GM19023 (cell line): ENCODE measurements around the gene ABI3BP.
A peak's percentile ranks its signal among the peaks of the same experiment; 100 is the strongest.

ENCODE experiments used
- ATAC-seq: cut with Tn5 transposase; IDR thresholded peaks from one replicate; pipeline ENCODE4 v1.9.1; 2021; ENCODE audit warnings: mild to moderate bottlenecking, moderate library complexity; ENCODE audit not compliant: unreplicated experiment

The ABI3BP gene

DNA sequence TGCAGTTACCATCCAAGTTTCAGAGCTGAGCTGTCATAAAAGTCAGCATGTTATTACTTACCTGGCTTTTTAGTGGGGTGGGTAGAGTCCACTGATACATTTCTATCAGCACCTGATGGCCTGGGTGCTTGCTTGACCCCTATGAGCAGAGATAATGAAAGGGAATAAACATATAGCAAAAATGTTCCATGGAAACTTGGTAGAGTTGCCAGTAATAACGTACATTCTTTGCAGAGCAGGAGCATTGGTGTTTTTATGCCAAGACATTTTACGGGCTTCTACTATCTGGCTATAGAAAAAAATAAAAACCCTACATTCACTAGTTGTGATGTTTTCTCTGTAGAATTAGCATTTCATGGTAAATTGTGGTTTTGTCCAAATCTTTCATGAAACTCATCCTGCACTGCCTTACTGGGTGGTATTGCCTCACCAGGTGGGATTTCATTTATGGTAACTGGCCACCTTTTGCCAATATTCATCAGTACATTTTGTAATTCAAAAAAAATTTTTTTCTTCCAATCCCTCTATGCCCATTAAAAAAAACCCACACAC, 213.1 kb downstream of the ABI3BP start:
- no peak for ATAC-seq

DNA sequence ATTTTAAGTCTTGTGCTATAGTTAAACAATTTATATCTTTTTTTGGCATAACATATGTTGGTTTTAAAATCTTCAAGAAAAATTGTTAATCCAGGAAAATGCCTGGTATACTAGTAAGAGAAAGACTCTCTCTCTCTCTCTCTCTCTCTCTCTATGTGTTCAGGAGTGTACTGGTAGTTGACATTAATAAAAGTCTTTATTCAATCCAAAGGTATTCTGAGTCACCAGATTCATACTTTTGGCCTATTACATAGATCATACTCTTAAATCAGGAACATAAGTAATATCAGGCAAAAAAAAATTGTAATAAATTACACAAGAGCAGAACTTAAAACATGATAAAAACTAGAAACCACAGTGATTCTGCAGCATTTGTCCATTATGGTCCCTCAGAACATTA, 213.7 kb downstream of the ABI3BP start:
- ATAC-seq = no peak

DNA sequence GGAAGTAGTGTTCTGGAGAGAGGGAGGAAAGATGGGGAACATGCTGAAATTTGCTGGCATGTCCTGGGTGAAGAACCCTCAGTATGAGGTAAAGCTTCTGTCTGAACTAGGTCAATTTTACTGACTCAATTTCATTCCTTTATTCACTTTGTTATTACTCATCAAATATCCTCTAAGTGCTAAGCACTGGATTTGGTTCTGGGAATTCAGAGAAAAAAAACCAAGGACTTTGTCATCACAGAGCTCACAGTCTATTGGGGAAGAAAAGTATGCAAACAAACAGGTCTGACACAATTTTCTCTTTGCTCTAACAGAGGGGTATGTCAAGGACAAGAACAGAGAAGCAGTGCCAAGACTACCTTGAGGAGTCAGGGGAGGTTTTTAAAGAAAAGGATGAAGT, 215.9 kb downstream of the ABI3BP start:
- no peak for ATAC-seq

DNA sequence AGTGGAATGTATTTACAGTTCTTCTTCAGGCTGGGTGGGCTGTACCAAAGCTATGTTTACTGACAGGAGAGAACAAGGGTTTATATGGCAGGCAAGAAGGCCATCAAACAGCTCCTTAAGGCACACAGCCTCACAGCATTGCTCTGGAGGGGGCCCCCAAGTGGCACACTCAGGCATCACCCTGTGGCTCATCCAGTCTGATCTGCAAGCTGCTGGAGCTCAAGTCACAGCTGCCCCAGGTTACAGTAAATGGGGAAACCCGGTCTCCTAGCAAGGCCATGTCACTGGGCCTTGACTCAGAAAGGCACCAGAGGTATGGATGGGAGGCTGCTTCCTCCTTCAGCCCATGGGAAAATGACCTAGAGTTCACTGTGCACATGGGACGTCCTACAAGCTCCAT, 216.5 kb downstream of the ABI3BP start:
- ATAC-seq = no peak

DNA sequence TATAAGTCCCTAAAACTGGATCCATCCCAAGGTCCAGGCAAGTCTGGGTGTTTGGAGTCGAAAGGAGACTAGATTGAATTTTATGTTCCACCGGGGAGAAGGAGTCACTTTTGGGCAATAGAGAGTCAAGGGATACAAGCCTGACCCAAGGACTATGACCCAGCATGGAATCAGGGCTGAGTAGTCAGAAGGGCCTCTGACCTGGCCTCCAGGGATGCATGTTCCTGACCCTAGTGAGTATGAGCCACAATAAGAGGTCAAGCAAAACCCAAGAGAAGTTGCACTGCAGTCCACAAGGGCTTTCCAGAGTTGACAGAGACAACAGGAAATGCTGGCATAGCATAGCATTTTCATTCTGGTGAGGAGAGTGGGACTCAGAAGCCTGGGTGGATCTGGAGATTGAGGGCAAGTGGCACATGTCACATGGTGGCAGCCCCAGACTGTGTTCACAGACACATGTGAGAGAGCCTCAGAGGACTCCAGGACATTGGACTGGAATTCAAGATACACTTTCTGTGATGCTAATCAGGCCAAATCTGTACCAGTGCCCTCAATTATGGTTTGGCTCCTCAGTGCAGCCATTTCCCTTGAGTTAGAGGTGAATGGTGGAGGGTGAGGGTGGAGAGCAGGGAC, 217.0 kb downstream of the ABI3BP start:
- no peak for ATAC-seq

DNA sequence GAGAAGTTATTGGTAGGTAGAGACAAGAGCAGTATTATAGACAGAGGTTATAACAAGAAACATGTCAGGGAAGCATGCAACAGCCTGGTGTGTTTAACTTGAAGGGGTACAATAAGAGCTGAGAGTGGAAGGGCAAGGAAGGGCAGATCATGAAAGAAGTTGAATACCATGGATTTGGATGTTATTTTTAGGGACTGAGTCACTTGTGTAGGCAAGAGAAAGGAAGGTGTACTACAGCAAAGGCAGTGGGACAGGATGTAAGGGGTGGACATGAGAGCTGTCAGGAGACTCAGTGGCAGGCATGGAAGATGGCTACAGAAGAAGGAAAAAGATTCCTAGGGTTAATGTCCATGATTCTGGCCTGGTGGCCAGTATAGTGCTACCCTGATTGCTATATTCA, 217.6 kb downstream of the ABI3BP start:
- no peak for ATAC-seq

DNA sequence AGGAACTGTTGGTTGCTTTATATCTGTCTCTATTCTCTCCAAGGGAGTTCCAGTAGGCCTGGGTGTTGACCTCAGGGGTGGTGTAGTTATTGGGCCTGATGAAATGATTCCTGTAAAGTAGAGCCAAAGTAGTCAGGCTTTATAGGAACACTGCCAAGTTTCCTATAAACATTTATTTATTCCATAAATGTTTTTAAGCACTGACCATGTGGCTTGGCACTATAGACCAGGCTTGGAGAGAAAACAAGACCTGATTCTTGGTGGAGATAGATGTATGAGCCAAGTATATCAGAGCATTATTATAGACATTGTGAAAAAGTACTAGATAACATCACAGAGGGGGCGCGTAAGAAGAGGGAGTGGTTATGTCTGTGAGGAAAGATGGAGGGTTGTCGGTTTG, 218.0 kb downstream of the ABI3BP start:
- ATAC-seq = no peak

DNA sequence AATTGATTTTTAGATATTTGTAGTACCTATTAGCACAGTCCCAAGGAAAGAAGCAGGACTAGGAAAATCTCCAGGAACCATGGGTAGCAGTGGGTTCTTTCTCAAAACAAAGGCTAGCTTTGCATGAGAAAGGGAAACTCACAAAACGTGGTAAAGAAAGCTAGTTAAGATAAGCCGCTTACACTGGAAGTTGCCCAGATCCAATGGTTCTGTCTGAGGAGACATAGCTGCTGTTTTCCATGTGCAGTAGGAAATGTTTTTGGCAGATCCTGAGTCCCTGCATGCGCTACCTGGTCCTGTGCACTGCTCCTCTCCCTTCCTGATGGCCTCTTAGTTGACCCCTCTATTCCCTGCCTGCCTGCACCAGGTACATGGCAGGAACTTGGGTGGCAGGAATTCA, 223.5 kb downstream of the ABI3BP start:
- no peak for ATAC-seq

DNA sequence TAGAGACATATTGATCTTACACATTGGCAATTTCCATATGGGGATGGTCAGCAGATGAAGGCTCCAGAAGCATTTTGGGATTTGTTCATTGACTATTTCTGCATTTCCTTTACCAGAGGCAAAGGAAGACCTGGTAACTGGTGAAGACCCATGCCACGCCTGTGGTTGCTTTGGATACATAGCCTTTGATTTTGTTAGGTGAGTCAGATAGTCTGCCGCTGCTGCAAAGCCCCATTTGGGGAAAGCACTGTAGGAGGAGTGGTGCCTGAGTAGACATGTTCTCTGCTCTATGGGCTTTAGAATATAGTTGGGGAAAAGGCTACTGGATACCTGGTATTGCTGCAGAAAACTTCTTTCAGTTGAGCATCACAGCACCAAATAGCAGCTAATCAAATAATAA, 227.2 kb downstream of the ABI3BP start:
- ATAC-seq = no peak

DNA sequence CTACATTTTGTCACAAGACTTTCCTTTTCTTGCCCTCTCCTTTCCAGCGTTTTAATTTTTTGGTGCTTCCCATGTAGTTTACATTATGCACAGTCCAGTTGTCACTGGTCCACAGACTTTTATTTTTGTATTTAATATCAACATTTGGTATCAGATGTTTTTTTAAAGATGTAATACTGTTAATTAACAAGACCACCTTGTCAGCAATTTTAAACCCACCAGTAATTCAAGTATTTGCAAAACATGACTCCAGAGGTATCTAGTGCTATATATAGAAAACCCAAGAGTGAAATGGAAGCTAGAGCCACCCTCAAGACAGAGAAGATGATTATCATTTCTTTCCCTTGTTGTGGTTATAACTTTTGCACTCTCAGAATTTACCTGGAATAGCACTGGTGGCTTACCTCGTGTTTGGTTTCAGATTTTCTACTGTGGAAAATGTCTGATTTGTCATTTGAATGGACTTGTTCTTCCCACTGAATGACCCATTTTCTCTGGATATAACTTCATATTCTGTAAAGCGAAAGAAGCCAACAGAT, 227.7 kb downstream of the ABI3BP start:
- no peak for ATAC-seq

DNA sequence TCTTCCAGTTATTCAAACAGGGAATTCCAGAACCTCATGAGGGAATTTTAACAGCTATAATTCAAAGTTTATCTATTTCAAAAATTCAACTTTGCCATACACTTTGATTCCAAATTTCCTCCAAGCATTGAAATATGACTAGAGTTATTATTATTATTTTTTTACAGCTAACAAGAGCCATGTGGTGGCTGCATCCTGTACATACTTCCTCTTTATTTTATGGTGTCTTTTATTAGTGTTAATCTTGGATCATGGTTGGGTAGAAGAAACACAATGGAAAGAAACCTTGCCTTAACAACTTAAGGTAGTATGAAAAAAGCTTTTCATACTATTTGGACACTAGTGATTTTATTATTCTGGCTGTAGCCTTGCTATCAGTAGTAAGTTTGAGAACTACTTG, 231.3 kb downstream of the ABI3BP start:
- ATAC-seq = no peak

DNA sequence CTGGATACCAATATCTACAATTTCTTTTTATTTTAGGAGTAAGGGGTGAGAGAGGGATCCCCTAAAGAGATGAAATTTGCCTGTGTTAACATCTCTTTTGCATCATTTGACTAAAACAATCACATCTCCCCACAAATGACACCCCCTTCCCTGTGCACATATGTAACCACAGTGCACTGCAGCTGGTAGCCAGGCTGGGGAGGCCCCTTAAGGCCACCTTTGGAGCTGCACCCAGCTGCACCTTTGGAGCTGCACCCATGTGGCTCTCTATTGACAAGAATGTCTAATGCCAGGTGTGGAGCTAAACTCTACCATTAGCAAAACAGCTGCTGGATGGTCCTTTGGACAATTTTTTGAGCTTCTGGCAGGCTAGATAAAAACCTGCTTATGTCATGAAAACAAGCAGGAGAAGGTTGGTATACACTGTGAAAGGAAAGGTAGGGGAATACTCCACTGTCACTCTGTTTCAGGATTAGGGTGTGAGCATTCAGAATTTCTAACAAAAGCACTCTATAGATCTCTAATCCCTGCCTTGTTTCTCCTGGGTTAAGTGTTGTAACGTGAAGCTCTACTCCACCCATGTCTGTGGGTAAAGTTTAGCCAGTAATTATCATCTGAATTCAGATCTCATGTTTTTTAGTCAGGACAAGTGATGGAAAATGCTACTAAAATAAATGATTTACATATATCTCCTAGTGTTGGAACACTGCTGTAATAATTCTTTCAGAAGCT, 231.8 kb downstream of the ABI3BP start:
- peak; percentile 81 for ATAC-seq

DNA sequence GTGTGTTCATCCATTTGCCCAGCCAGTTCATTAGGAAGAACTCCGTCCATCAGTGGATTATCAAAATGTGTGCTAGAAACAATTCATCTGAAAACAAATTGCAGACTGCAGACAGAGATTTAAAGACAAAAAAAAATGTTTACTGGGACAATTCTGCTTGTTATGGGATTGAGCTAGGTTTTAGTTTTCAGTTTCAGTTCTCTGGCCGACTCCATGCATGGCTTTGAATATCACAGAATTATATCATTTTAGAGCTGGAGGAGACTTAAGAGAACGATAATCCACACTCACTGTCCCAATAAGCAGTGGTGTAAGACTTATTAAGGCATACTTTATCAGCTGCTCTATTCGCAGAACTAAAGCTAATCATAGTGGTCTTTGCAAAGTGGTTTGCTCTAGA, 232.8 kb downstream of the ABI3BP start:
- ATAC-seq = no peak

DNA sequence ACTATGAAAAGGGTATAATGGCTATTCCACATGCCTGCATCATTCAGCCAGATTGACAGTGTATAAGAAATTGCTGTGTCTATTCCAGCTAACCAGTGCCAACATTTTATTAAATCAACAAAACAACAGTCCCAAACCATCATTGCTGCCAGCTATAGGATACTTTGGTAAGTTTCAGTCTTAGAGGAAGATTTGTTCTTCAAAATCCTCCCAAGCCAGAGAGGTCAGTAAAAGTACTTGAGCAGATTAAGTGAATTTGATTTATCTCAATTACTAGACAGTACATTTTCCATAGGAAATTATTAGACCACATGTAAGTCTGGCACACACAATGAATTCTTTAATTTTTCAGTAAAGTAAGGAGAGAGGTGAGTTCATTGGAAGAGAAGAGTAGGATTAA, 233.3 kb downstream of the ABI3BP start:
- ATAC-seq = no peak

DNA sequence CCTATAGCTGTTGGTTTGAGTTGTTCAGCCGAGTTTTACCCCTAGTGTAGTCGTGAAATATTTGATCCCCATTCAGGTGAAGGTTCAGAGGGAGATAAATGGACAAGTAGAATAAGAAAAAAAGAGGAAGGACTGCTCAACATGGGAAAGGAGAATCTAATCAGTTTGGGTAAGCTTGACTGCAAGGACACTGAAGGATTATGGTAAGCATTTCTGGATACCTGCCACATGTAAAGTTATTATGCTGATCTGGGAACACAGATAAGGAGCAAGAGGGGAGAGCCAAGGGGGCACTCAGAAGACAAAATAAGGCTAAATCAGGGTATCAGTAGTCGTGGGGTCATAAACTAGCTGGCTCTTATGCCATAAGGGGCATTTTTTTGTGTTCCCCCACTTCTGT, 234.1 kb downstream of the ABI3BP start:
- no peak for ATAC-seq

DNA sequence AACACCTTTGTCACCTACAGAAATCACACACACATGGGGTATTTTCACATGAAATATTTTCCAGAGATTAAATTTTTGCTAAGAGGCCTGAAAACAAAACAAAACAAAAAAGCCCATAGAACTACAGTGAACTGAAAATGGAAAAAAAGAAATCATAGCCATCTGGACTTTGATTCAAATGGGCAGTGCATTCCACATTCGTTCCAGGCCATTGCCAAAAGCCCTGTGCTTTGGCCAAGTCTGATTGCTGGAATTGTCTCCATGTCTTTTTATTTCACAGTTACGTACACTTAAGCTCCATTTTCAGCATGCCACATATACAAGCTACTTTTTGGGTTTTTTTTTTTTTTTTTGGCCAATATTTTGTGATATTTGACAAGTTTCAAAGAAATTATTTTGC, 236.8 kb downstream of the ABI3BP start:
- ATAC-seq = no peak

DNA sequence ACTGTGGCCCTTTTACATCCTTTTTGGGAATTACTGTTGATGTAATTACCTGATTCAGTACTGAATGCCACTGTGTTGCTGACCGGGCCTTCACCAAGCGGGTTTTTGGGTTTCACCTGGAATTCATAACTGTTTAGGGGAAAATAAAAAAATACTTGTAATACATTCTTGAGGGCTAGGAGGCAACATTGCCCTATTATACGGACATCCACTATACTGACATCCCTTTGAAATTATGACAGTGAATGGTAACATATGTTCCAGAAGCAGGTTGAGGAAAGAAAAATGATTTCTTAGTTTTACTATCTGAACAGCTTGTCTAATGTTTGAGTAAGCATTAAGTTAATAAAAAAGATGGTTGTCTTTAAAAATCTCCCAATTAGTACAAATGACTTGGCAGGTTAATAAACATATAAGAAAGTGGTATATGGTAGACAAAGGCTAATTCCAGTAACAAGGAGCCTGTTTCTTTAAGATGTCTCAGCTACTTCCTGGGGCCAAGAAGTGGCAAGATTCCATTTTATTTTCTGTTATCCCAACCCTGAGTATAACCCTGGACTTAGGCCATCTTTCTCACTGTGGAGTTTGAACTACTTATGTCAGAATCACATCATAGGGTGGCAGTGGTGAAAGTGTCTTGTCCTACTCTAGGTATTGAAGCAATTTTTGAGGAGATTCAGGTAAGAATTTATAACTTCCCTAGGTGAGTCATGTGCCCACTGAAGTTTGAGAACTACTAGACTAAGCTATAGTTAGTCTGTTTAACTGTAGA, 238.5 kb downstream of the ABI3BP start:
- ATAC-seq = no peak

DNA sequence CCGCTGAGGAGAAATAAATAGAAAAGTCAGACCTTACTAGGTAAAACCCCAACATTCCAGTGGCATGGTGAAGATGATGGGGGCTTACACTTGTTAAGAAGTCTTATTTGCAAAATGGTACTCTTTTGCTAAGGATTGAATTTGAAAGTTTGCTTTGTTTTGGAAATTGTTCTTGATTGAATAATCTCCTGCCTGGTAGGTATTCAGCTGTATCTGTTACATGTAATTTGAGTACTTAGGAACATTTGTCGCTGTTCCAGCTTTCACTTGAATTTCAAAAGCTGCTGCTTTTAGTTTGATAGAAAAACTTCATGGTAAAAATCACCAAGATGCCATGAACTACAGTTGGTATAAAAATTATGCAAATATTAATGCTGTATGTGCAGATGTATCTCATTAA, 239.4 kb downstream of the ABI3BP start:
- no peak for ATAC-seq

DNA sequence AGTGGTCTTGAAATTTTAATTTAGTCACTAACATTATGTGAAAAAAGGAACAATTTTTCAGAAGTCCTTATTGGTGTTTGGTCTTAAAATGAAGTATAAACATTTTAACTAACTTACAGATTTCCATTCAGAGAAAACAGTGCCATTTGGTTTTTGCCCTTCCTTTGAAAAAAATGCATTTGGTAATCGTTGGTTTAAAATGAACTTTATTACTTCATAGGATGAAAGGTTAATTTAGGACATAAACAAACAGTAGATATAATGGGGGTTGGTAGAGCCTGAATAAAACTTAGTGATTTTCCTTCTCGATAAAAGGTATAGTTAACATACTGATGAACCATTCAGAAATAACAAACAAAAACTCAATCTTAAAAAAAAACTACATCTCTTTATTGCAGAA, 244.3 kb downstream of the ABI3BP start:
- no peak for ATAC-seq

DNA sequence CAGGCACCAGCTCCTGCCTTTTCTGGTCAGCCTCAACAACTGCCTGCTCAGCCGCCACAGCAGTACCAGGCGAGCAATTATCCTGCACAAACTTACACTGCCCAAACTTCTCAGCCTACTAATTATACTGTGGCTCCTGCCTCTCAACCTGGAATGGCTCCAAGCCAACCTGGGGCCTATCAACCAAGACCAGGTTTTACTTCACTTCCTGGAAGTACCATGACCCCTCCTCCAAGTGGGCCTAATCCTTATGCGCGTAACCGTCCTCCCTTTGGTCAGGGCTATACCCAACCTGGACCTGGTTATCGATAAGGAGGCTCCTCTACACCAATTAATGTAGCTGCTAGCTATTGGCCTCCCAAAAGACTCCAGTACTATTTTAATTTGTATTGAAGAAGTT, 245.0 kb downstream of the ABI3BP start:
- ATAC-seq = no peak

DNA sequence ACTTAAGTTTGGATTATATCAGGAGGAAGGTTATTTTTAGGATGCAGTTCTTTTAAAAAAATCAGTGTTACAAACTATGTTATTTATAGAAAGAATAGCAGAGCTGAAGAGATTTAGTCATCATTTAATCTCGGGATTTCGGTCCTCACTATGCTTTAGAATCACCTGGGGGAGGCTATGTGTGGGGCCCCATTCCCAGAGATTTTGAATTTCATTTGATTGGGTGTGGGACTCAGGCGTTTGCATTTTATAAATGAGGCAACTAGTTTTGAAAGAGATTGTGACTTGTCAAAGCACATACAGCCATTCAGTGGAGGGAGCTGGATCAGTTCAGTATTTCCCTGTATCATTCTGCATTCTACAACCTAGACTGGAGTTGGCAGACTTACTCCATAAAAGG, 247.1 kb downstream of the ABI3BP start:
- no peak for ATAC-seq

DNA sequence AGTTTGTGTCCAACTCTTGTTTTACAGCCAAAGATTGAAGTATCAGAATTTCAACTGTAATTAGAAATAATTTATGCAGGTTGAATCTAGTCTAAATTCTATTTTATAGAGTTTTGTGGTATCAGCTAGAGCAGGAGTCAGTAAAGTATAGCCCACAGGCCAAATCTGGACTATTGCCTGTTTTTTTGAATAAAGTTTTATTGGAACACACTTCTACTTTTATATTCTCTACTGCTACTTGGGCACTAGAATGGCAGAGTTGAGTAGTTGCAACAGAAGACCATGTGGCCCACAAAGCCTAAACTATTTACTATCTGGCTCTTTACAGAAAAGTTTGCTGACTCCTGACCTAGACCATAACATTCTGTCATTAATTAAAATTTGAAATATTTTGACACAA, 247.6 kb downstream of the ABI3BP start:
- no peak for ATAC-seq
